Measurements from ENCODE around the gene STARD8. TPM values are rescaled to one million over a fixed set of nuclear protein-coding genes. Genes with fewer than 3 reads are reported as not detected.

The STARD8 gene
- total RNA-seq, 1 donor, result 1.4 TPM

DNA sequence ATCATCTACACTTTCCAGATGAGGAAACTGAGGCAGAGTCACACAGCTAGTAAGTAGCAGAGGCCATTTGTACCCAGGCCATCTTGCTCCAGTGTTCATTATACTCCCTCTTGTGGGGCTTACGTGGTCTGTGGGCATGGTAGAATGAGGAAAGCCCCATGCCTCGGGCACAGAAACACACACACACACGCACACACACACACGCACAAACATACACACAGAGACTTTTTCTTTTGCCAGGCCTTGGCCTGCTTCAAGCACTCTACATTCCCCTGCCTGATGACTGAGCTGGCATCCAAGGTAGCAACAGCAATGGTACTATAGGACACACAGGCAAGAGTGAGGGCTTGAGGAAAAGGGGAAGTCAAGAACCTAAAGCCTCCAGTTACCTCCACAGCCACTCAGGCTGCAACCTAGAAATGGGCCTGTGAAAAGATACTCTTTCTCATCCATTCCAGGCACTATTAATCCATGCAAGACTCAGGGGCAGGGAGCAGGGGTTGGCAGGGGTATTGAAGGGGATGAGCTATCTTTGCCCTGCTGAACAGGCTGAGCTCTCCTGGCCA is 43.6 kb downstream of the STARD8 start:
- no peak overlapping the region for H3K4me2 ChIP-seq (ENCODE audit: insufficient read depth, low read length)
- H2AFZ ChIP-seq (ENCODE audit: low read length), result no peak overlapping the region
- peak; percentile 76 for DNase-seq (ENCODE audit: insufficient read length, low spot score, missing footprints)
- no peak overlapping the region for H3K4me3 ChIP-seq (ENCODE audit: insufficient read depth, low read length)
- no peak overlapping the region for H3K27ac ChIP-seq (ENCODE audit: low read depth, low read length)
- H3K9me3 ChIP-seq (ENCODE audit: low read depth, low read length), result no peaks in the 10 kb centered on the region
- H3K4me1 ChIP-seq (ENCODE audit: insufficient read depth, low read length), result peaks cover 17% of the 10 kb centered on the region
- H4K20me1 ChIP-seq (ENCODE audit: insufficient read depth, low read length), result peaks cover 4% of the 10 kb centered on the region
- peaks cover 13% of the 10 kb centered on the region for H3K79me2 ChIP-seq (ENCODE audit: insufficient read depth, low read length)
- TF ChIP-seq CTCF (IDR thresholded peaks at IDR 0.05; ENCODE audit: extremely low read depth, low read depth, low read length), result no peak
- H3K36me3 ChIP-seq (ENCODE audit: insufficient read depth, low read length), result no peaks in the 10 kb centered on the region
- no peaks in the 10 kb centered on the region for H3K27me3 ChIP-seq (ENCODE audit: insufficient read depth, low read length)

DNA sequence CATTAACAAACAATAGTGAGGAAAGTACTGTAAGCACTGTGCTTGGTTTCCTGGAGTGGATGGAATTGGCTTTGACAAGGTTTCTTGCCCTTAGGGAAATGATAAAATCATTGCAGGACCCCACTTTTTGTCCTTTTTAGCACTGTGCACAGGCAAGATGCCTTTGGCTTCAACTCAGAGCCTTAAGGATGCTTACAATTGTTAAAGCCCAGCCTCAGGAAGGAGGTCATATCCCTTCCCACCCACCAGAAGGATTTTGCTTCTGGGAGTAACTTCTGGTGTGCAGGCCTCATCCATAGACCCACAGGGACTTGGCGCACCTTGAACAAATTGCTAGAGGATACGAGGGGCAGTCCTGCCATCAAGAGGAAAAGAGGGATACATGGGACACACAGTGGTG is 44.5 kb downstream of the STARD8 start:
- H3K36me3 ChIP-seq (ENCODE audit: insufficient read depth, low read length), result no peaks in the 10 kb centered on the region
- no peak for TF ChIP-seq CTCF (IDR thresholded peaks at IDR 0.05; ENCODE audit: extremely low read depth, low read depth, low read length)
- no peak overlapping the region for H3K4me3 ChIP-seq (ENCODE audit: insufficient read depth, low read length)
- H3K27me3 ChIP-seq (ENCODE audit: insufficient read depth, low read length), result no peaks in the 10 kb centered on the region
- H3K4me1 ChIP-seq (ENCODE audit: insufficient read depth, low read length), result peaks cover 17% of the 10 kb centered on the region
- H2AFZ ChIP-seq (ENCODE audit: low read length), result no peak overlapping the region
- H3K4me2 ChIP-seq (ENCODE audit: insufficient read depth, low read length), result no peak overlapping the region
- peak; percentile 29 for DNase-seq (ENCODE audit: insufficient read length, low spot score, missing footprints)
- H4K20me1 ChIP-seq (ENCODE audit: insufficient read depth, low read length), result peaks cover 4% of the 10 kb centered on the region
- no peak overlapping the region for H3K27ac ChIP-seq (ENCODE audit: low read depth, low read length)
- H3K9me3 ChIP-seq (ENCODE audit: low read depth, low read length), result no peaks in the 10 kb centered on the region
- peaks cover 19% of the 10 kb centered on the region for H3K79me2 ChIP-seq (ENCODE audit: insufficient read depth, low read length)

- Histone ChIP-seq H3K79me2 (ENCODE audit: insufficient read depth, low read length) (peaks cover 24% of the 10 kb centered on the region), H3K4me2 (ENCODE audit: insufficient read depth, low read length) (peak overlapping the region; percentile 81), H3K9me3 (ENCODE audit: low read depth, low read length) (no peaks in the 10 kb centered on the region), H3K27me3 (ENCODE audit: insufficient read depth, low read length) (no peaks in the 10 kb centered on the region), H3K36me3 (ENCODE audit: insufficient read depth, low read length) (no peaks in the 10 kb centered on the region), H4K20me1 (ENCODE audit: insufficient read depth, low read length) (peaks cover 4% of the 10 kb centered on the region), H3K27ac (ENCODE audit: low read depth, low read length) (no peak overlapping the region), H2AFZ (ENCODE audit: low read length) (no peak overlapping the region), H3K4me3 (ENCODE audit: insufficient read depth, low read length) (no peak overlapping the region), H3K4me1 (ENCODE audit: insufficient read depth, low read length) (peaks cover 17% of the 10 kb centered on the region)
- no peak for TF ChIP-seq CTCF (IDR thresholded peaks at IDR 0.05; ENCODE audit: extremely low read depth, low read depth, low read length)
- DNase-seq (ENCODE audit: insufficient read length, low spot score, missing footprints), result peak; percentile 59
Observed at GRCh38 chrX:68692651-68693050, 45.2 kb downstream of the STARD8 start.

DNA sequence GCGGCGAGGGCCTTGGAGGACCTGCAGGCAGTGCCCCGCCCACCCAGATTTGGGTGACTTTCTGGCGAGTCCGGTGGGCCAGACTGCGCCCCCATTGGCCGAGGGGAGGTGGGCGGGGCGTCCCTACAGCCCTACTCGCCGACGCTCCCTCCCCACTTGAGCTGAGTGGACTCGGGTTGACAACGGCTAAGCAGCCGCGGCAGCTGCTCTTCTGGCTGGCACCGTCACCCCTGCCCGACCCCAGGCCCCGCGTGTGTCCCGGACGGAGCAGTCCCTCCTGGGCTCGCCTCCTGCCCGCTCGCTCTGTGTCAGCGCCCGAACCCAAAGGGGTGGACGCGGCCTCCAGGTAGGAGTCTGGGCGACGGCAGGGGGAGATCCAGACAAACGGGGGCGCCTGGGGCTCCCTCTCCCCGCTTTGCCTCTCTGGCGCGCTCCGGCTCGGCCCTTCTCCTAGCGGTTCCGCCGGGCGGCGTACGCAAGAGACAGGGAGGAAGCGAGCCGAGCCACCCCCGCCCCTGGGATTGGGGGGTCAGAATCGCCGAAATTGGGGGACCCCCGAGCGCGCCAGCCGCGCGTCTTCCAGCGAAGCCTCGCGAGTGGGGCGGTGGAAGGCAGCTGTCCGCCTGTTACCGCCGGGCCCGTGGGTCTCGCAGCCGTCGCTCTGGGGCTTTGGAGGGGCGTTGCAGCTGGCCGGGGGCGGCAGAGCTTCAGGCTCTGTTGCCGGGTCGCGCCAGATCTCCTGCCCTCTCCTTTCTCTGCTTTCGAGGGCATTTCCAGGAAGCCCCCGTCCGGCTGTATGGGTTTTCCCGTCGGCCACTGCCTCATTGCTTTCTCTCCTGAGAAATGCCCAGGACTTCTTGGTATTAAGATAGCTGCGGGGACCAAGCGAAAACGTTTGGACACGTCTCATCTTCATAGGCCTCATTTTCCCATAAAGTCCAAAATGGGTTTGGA is 46.3 kb downstream of the STARD8 start:
- H3K4me3 ChIP-seq (ENCODE audit: insufficient read depth, low read length), result peak overlapping the region; percentile 74
- TF ChIP-seq CTCF (IDR thresholded peaks at IDR 0.05; ENCODE audit: extremely low read depth, low read depth, low read length), result no peak
- peaks cover 34% of the 10 kb centered on the region for H3K79me2 ChIP-seq (ENCODE audit: insufficient read depth, low read length)
- no peaks in the 10 kb centered on the region for H3K36me3 ChIP-seq (ENCODE audit: insufficient read depth, low read length)
- no peaks in the 10 kb centered on the region for H3K27me3 ChIP-seq (ENCODE audit: insufficient read depth, low read length)
- DNase-seq (ENCODE audit: insufficient read length, low spot score, missing footprints), result peak; percentile 92
- H3K9me3 ChIP-seq (ENCODE audit: low read depth, low read length), result no peaks in the 10 kb centered on the region
- peak overlapping the region; percentile 81 for H3K4me2 ChIP-seq (ENCODE audit: insufficient read depth, low read length)
- peak overlapping the region; percentile 14 for H2AFZ ChIP-seq (ENCODE audit: low read length)
- peak overlapping the region; percentile 60 for H3K27ac ChIP-seq (ENCODE audit: low read depth, low read length)
- peaks cover 4% of the 10 kb centered on the region for H4K20me1 ChIP-seq (ENCODE audit: insufficient read depth, low read length)
- H3K4me1 ChIP-seq (ENCODE audit: insufficient read depth, low read length), result peaks cover 20% of the 10 kb centered on the region

Data from osteoblast (primary cell).